ENCODE measurements around the gene CASKIN2.

The CASKIN2 gene

GRCh38 chr17:75548813-75549212 is 33.5 kb upstream of the CASKIN2 start:
- no peak for DNase-seq

DNA sequence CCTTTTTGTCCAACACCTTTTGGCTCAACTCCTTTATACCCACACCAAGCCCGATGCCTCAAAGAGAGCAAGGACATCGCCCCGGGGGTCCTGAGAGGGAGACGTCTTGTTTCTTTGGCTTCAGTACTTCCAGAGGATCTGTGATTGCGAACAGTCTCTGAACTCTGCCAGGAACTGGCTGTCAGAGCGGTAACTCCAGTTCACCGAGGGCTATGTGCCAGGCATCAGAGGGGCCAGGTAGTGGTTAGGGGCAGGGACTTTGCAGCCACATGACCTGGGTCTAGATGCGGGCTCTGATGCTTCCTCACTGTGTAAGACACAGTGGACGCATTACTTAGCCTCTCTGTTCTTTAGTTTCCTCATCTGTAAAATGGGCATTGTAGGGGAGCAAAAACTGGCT is 31.8 kb upstream of the CASKIN2 start:
- no peak for DNase-seq

DNA sequence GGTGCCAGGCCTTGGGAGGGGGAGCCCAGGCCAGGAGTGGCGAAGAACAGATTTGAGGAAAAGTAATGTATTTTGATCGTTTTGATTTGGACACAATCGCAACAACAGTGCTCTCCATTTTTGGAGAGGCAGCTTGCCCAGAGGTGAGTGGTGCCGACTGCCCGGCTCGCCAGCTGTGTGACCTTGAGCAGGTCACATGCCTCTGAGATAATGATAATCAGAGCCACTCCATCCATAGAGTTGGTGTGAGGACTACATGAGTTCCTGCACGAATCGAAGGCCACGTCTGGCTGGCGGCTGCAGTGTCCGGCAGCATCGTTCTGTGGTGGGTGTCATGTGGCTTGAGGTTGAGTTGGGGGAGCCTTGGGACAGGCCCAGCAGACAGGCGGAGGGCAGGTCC is 30.8 kb upstream of the CASKIN2 start:
- DNase-seq, result no peak

GRCh38 chr17:75544250-75544649 is 28.9 kb upstream of the CASKIN2 start:
- no peak for DNase-seq

DNA sequence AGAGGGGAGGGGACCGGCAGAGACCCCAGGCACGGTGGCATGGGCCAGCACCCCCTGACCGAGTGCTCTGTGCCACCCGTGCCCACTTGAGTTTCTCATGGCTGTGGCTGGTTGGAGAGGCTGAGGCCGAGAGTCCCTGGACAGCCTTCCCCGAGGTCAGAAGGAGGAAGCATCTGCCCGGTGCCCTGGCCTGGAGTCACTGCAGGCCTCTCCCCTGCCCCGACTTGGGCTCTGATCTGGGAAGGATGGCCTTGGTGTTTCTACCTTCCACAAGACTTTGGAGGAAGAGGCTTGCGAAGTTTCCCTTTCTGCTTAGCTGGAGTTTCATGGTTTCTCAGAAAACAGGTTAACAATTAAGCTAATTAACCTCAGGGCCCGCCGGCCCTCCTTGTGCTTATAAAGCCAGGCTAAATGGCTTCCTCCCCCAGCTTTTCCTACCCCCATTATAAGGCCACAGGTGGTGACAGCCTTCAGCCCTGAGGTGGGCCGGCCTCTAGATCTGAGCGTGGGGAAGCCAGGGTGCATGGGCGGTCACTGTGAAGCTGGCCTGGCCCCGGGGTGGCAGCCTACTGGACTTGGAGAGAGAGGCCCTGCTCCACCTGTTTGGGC is 27.5 kb upstream of the CASKIN2 start:
- no peak for DNase-seq

DNA sequence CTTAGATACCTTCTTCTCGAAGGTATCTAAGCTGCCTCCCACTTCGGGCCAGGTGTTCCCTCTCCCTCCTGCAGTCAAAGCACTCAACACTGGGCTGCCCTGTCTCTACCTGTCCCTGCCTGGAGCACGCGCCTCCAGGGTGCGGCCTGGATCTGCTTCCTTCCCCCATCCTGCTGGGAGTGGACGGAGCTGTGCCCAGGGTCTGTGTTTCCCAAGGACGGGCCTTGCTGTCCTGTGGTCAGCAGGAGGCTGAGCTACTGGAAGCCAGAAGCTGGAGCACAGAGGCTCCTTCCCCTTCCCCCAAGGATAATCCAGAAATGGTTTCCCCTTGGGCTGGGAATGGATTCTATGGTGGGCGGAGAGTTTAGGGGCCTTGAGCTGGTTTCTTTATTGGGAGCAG is 26.9 kb upstream of the CASKIN2 start:
- DNase-seq, result no peak

DNA sequence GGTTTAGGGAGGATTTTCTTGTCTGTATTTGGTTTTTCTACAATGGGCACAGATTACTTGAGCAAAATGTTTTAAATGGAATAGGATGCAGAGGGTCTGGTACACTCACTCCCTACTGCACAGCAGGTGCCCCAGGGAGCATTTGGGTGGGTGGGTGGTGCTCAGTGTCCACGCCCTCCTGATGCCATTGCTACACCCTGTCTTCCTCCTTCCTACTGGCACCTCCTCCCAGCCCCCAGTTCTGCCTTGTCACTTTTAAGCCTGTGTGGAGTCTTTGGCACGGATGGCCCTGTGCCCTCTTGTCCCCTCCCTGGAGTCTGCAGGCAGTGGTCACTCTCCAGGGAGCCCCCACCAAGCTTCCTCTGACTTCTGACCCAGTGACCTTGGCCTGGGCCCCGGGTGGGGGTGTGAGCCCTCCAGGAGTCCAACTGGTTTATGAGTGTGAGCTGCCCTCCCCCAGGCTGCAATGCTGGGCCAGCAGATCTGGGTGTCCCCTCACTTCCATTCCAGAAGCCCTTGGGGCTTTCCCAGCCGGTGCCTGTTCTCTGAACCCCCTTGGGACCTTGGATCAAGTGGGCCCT is 25.7 kb upstream of the CASKIN2 start:
- DNase-seq, result no peak

DNA sequence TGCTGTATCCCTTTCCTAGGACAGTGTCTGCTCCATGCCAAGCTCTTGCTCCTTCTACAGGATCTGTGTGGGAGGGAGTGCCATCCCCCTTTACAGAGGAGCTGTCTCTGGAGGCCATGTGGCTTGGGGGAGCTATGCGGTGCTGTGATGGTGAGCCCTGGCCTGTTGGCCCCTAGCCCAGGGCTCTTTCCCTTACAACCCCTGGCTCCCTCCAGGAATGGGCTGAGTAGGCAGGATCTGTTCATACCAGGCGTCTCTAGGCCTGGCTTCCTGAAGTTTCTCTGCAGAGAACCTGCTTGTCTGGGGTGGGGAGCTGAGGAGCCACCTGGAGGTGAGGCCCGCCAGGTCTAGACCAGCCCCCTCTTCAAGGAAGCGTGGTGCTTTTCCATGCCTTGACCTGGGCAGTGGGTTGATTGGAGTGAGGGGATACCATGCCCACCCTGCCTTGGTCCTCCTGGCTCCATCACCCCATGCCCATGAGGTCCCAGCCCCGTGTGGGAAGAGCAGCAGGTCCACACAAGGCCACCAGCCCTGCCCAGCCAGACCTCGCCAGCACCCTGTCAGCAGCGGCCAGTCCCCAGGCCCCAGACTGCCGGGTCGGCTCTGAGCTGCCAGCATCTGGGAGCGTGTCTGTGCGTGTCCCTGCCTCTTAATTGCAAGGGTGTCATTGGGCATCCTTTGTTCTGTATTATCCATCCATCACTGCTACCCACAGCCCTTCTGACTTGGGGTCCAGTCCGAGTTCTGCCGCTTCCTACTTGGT is 24.8 kb upstream of the CASKIN2 start:
- DNase-seq, result no peak

- no peak for DNase-seq
Observed at GRCh38 chr17:75536366-75536765, 21.0 kb upstream of the CASKIN2 start.

DNA sequence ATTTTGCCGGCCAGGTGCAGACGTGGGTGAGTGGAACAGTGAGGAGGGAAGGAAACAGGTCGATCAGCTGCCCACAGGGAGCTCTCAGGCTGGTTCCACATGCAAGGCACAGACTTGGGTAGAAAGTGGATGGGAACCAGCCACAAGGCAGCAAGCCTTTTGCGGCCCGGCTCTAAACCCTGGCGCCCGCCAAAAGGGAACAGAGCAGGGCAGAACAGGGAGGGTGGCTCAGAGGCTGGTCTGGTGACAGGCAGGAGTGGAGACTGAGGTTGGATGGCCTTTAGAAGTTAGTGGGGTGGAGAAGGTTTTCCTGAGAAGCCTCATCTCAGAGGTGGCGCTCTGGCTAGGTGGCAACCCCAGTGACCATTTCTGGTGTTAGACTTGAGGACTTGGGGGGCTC is 20.5 kb upstream of the CASKIN2 start:
- no peak for DNase-seq

DNA sequence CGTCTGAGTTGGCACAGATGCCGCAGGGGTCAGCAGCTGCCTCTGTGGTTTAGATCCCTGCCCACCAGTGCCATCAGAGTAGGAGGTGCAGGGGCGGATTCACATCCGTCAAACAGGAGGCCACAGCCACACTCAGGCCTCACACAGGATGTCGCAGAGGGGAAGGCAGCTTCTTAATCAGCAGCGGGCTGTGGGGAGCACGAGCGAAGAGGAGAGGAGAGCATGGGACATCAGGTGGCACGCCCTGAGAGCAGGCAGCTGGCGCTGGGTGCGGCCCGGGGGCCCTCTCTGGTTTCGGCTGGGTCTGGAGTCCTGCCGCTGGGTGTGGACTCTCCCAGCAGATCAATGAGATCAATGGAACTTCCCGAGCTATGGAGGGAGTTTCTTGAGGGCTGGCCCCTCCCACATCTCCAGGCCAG is 19.8 kb upstream of the CASKIN2 start:
- no peak for DNase-seq

- no peak for DNase-seq
Observed at GRCh38 chr17:75531721-75532072, 16.4 kb upstream of the CASKIN2 start.

- DNase-seq, result no peak
Observed at GRCh38 chr17:75530837-75531720, 15.7 kb upstream of the CASKIN2 start.

- DNase-seq, result no peak
Observed at GRCh38 chr17:75526555-75527270, 11.4 kb upstream of the CASKIN2 start.

- no peak for DNase-seq
Observed at GRCh38 chr17:75525806-75526554, 10.6 kb upstream of the CASKIN2 start.

DNA sequence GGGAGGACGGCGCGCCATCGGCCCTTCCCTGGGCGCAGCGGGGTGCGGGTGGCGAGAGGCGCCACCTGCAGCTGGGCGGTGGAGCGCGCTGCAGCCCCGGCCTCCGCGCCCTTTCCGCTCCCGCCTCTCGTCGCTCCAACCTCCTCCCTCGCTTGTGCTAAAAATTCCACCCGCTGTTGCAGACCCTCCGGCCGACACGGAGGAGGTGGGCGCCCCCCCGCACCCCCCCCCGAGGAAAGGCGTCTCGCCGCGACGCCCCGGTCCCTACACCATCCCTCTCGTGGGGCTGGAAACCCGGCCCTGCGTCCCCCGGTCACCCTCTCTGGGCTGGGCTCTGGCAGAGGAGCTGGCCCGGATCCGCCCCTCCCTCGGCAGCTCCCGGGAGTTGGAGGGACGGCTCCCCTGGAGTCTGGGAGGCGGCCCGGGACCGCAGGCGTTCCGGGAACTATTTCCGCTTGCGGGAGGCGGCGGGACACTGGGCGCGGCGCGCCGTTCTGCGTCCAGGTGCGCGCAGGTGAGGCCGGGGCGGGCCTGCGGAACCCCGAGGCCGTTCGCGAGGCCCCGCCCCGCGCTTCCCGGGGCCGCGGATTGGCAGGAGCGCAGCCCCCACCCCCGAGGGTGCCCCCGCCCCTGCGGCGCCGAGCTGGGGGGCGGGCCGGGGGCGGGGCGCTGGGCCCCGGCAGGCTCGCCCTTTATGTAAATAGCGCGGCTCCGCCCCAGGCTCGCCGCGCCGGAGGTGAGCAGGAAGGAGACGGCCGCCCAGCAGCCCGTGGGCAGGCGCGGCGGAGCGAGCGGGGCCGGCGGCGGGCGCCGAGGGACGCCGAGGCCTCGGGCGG is 9.9 kb upstream of the CASKIN2 start, which contains the start of gene LLGL2:
Gene LLGL2, plus strand, starts transcription at position 728 of the 836 bp plus-strand sequence. CDS start 17,730 bp downstream, outside the sequence.
- DNase-seq, result no peak

DNA sequence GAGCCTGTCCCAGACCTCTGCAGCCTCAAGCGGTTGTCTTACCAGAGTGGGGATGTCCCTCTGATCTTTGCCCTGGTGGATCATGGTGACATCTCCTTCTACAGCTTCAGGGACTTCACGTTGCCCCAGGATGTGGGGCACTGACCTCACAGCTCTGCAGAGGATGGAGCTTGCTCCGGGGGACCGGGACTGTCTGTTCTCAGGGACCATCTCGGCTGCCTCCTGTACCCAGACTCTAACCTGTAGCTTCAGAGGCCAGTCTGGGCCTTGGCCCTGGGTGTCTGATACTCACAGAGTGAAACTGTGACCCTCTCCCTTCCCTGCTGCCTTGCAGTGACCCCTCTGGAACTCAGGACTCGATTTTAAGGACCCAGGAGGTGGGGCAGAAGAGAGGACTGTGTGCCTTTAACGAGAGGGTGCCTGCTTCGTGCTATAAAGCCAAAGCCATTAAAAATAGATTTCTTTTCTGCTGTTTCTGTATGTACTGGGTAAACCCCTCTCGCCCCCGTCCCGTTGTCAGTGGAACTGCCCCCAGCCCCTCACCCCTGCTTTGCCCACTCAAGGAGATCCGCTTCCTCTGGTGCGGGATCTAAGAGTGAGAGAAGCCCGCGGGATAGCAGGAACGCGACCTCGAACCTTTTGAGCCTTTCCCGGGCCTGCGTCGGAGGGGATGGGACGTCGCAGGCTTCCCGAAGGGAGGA is 9.1 kb upstream of the CASKIN2 start:
- DNase-seq, result no peak

- no peak for DNase-seq
Observed at GRCh38 chr17:75523647-75524046, 8.3 kb upstream of the CASKIN2 start.

GRCh38 chr17:75521951-75522727 is 6.8 kb upstream of the CASKIN2 start:
- no peak for DNase-seq

Measured in HCEC 1CT (cell line).